Activated gamma-delta T cell treated with Interleukin-2 at 50 U/mL for 16 hours (primary cell): ENCODE results near the gene CCL14.

ENCODE experiments used
- DNase-seq: peaks from one replicate; pipeline ENCODE4 v3.0.0-alpha.2; 2020

CCL14 gene

DNA sequence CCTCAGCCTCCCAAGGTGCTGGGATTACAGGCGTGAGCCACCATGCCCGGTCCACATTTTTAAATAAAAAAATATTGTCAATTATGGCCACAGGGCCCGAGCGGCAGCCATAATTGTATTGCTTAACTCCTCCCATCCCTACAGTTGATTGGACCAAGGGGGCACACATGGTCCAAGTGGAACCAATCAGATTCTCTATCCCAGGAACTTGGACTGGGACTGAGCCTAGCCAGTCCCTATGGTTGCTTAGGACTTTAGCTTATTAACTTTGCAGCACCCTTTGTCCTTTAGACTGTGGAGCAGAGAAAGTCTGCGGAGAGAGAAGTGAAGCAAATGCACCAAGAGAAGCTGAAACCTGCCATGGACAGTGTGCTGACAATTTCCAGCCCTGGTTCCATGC is 50.5 kb downstream of the CCL14 start:
- no peak for DNase-seq

DNA sequence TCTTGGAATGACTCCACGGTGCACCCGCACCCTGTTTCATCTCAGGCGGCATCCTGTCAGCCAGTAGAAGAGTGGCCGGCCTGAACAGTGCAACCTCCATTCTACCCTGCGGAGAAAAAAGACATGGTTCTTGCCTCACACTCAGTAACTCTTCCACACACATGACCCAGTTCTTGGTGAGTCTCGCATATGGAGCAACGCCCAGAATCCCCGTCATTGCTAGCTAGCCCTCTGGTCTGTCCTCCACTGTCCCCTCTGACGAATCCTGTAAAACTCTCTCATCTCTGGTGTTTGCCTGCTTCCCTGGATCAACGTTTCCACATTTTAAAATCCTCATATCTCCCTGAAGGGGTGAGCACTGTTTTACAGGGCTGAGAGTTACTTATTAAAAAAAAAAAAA is 51.8 kb downstream of the CCL14 start:
- DNase-seq, result no peak
